Epithelial cell of prostate (primary cell): ENCODE results near the gene FAM89A.

Experiments used
- DNase-seq: peaks from one replicate; pipeline ENCODE4 v3.0.0-alpha.2; 2011; ENCODE audit warnings: low read depth, low spot score
- H3K27ac ChIP-seq: fragments of 450-650 bp; 2 replicates; pipeline ENCODE4 v1.5.1; 2017; ENCODE audit warnings: mild to moderate bottlenecking

The FAM89A gene

DNA sequence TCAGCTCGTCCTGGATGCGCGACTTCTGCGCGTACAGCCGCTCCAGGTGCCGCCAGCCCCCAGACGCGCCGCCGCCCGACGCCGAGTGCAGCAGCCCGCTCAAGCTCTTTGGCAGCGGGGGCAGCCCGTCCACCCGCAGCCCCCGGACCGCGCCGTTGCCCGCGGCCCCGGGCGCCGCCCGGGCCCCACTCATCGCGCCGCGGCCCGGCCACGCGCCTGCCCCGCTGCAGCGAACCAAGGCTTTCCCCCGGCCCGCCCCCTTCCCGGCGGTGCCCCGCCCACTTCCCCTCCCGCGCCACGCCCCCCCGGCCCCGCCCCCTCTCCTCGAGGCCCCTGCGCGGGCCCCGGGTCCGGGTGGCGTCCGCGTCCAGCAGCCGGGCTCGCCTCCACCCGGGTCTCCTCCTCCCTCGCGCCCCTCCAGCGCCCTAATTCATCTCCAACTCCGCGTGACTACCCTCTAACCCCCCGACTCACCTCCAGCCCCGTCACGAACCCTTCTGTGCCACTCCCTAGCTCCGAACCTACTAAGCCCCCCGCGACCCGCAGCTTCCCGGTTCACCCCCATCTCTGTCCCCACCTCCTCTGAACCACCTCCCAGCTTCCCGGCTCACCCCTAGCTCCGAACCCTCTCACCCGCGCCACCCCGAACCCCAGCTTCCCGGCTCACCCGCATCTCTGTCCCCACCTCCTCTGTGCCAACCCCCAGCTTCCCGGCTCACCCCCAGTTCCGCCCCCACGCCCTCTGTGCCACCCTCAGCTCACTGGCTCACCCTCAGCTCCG lies at the start of gene FAM89A:
Gene FAM89A (minus strand): TSS at position 236 of the 781 bp plus-strand sequence. CDS start 43 bp downstream, at position 193.
- no peak for DNase-seq
- no peak within 1 kb of the TSS for H3K27ac ChIP-seq

DNA sequence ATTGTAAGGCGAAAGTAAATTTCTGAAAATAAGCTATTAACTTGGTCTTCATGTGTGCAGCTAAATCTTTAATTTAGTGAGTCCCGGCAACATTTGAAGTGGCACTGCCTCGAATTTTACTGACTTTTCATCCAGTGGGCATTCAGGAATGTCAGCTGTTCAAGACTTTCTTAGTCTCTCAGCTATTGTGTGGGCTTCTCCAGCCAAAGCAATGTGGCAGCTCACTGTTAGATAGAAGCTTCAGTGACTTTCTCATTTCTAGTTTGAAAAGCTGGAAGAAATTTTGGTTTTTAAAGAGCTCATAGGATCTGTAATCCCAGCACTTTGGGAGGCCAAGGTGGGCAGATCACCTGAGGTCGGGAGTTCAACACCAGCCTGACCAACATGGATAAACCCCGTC lies 44.3 kb upstream of the FAM89A start:
- no peak for DNase-seq
- no peak overlapping the region for H3K27ac ChIP-seq

DNA sequence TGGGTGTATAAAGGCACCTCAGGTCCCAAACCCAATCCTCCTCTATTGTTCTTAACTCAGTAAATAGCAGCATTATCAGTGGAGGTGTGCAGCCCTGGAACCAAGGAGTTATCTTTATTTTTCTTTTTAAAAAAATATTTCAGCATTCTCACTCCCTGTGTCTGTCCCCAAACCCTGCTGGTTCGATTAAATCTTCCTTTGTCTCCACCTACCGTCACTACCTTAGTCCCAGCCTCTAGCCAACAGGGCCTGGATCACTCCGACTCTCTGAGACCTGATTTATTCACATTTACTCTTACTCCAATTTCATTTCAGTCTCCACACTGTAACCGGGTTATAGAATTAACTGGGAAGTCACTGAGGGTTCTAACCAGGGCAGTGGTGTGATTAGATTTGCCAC lies 39.1 kb upstream of the FAM89A start:
- no peak overlapping the region for H3K27ac ChIP-seq
- DNase-seq, result no peak

DNA sequence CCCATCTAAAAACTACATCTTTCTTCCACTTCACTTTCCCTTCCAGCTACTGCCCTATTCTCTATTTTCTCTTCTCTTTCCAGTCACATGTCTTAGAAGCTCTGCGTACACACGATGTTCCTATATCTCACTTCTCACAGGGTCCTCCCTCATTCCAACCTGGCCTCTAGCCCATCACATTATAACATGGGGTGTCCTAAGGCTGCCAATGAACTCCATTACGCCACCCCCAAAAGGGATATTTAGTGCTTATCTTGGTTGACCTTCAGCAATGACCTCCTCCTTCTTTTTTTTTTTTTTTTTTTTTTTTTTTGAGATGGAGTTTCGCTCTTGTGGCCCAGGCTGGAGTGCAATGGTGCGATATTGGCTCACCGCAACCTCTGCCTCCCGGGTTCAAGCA lies 38.2 kb upstream of the FAM89A start:
- DNase-seq, result no peak
- H3K27ac ChIP-seq, result no peak overlapping the region

DNA sequence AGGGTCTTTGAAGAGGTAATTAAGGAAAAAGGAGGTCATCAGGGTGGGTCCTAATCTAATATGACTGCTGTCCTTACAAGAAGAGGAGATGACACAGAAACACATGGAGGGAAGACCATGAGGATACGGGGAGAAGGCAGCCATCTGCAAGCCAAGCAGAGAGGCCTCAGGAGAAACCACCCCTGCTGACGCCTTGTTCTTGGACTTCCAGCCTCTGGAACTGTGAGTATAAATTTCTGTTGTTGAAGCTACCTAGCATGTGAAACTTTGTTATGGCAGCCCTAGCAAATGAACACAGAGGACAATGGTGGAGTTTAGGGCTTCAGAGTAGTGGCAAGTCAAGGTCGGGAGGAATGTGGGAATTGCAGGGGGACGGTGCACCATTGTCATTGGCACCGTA lies 36.7 kb upstream of the FAM89A start:
- DNase-seq, result no peak
- H3K27ac ChIP-seq, result no peak overlapping the region

DNA sequence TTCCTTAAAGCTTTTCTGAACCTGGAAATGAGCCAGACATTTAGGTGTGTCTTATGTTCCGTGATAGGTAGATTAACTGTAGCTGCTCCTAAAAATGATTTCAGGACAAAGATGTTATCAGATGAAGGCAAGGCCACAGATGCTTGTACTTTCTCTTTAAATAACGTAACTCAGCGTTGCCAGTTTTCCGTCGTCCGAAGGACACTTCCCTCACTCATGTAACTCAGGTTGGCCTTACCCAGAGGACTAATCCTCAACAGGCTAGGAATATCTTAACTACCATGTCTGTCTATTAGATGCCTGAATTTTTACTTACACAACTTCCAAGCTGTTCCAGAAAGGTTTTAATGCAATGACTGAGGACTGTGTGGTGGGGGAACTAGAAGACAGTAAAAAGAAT lies 35.4 kb upstream of the FAM89A start:
- H3K27ac ChIP-seq, result no peak overlapping the region
- no peak for DNase-seq

DNA sequence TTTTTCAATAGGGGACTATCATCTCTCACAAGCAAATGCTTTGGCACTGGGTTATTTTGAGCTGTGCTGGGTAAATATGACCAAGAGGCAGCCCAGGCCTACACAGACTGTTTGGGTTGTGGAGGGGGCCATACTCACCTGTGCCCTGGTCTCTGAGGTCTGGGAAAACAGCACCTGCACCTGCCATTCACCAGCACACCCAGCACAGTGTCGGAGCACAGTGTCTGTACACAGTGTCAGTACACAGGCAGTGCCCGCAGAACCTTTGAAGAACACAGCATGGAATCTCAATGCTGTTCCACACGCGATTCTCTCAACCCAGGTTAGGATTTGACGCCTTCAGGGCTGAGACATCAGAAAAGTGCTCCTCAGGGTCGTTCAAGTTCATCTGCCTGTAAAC lies 35.0 kb upstream of the FAM89A start:
- H3K27ac ChIP-seq, result no peak overlapping the region
- DNase-seq, result no peak

DNA sequence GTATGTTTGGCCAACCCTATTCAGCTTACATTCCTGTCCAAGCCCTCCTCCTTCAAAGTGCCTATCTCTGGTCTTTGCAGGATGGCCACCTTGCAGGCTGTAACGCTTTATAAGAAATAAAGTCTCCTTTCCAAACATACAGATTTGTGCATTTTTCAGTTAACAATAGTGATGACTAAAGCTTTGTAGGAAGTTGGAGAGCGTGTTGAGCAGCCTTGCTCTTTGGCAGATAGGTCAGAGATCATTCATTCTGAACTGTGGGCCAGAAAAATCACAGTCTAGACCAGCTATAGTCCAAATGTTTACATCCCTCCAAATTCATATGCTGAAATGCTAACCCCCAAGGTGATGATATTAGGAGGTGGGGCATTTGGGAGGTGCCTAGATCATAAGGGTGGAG lies 34.0 kb upstream of the FAM89A start:
- DNase-seq, result no peak
- no peak overlapping the region for H3K27ac ChIP-seq

DNA sequence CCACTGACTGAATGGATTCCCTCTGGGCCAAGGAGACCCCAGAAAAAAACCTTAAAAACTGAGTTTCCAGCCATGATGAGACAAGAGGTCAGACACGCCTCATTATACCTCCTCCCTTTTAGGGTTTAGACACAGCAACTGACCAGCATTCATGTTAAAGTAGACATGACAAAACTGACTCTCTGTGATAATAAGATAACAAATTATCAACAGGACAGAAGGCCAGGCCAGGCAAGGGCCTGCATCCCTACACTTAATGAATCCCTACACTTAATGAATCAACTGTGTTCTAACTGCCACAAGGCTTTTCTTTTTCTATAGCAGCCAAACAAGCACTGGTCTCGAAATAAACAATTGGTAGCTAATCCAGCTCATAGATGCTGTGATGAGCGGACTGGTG lies 33.3 kb upstream of the FAM89A start:
- DNase-seq, result no peak
- H3K27ac ChIP-seq, result no peak overlapping the region

DNA sequence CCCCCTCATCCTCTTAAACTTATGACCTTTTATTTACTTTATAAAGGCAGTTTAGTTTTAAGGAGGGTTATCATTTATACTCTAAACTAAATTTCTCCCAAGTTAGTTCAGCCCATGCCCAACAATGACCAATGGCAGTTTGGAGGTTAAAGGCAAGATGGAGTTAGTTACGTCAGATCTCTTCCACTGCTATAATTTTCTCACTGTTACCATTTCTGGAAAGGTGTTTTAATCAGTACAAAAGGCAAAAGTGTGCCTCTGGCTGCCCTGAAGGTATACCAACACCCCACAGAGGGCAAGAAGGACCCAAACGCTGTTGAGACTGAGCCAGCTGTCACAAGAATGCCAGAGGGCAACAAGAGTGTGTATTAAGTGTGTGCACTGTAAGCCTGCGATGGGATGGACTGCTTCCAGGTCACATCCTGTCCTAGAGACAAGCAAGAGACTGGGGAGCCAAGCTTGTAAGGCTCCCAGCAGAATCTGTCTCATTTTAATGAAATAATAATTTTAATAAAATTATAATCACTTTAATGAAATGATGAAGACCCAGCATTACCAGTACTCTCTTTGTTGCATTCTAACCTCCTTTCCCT lies 32.5 kb upstream of the FAM89A start:
- H3K27ac ChIP-seq, result no peak overlapping the region
- DNase-seq, result no peak

DNA sequence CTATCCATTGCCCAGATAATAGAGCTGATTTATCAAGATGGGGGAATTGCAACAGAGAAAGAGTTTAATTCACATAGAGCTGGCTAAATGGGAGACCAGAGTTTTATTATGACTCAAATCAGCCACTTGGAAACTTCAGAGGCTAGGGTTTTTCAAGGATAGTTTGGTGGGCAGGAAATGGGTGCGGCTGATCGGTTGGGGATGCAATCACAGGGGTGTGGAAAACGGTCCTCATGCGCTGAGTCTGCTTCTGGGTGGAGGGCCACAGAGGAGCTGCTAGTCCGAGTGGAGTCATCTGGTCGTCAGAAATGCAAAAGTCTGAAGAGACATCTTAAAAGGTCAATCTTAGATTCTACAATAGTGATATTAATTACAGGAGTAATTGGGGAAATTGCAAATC lies 32.0 kb upstream of the FAM89A start:
- no peak overlapping the region for H3K27ac ChIP-seq
- no peak for DNase-seq

DNA sequence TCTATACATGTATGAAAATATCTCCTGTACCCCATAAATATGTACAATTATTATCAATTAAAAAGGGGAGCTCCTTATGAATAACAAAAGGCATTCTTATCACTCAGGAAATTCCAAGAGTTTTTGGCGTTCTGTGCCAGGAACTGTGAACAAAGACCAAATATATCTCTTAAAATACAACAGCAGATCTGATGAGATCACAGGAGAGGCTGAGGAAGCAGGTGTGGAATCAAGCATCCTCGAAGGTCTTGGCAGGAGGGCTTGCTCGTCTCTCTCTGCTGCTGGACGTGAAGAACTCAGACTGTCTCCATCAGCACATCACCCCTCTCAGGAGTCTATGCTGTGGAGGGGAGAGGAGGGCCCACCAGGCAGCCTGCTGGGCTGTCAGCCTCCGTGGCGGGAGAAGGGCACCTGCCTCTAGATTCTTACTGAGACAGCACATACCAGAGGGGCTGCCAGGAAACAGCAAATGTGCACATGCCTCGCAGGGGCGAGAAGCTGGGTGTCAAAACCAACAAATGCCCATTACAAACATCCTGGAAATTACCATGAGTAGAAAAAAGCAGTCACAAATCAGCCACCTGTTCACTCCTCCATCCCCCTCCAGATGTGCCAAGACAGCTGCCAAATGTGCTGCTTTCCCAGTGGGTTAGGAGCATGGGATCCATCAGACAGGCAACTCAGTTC lies 30.8 kb upstream of the FAM89A start:
- DNase-seq, result no peak
- H3K27ac ChIP-seq, result no peak overlapping the region

DNA sequence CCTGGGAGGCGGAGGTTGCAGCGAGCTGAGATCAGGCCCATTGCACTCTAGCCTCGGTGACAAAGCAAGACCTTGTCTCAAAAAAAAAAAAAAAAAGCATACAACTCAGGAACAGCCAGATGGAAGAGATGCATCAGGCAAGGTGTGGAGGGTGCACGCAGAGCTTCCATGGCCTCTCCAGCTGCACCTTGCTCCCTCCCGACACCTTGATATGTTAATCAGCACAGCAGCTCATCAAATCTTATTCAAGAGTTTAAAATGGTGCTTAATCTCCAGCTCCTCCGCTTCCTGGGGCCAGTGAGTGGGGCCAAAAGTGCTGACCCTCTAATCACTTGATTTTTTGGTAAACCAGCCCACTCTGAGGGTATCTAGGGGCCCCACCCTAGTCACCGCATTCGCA lies 29.3 kb upstream of the FAM89A start:
- no peak overlapping the region for H3K27ac ChIP-seq
- DNase-seq, result no peak

DNA sequence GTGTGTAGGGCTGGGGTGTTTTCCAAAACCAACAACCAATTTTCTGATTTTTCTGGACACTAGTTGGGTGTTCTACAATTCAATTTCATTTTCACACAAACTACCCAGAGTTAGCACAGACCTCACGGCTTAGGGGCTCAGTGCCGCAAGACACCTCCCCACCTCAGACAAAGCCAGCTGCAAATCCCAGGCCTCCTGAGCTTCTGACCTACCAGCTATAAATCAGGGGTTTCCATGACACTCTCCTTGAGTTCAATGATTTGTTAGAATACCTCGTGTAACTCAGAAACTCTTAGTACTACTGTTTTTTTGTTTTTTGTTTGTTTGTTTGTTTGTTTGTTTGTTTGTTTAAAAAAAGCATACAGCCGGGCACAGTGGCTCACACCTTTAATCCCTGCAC lies 28.7 kb upstream of the FAM89A start:
- H3K27ac ChIP-seq, result no peak overlapping the region
- no peak for DNase-seq

DNA sequence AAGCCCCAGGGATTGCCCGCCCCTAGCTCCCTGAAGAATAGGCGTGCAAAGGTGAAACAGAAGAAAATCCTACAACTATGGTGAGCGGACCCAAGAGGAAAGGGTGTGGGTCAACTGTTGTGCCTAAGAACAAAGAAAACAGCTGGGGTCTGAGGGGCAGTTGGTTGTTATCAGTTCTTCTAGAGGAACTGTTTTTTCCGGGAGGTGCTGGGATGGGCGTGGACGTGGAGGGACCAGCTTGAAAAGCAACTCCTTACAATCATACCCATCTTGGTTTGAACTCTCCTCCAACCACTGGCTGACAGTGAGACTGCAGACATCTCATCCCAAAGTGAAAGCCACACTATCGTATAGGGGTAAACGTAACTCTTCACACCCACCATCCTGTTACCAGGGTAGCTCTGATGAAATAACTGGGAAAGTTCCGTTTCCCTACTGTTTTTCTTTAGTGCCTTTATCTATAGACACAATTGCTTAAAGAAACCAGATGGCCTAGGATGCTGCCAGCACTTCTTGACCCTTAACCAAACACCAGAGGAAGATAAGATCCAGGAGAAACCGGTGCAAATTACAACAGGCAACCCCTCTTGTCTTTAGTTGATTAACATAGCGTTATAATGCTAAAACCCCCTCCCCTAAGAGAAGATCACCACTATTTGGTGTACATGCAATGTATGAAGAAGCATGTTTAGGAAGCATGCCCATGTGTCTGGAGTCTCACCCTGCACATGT lies 25.6 kb upstream of the FAM89A start:
- no peak for DNase-seq
- H3K27ac ChIP-seq, result no peak overlapping the region

DNA sequence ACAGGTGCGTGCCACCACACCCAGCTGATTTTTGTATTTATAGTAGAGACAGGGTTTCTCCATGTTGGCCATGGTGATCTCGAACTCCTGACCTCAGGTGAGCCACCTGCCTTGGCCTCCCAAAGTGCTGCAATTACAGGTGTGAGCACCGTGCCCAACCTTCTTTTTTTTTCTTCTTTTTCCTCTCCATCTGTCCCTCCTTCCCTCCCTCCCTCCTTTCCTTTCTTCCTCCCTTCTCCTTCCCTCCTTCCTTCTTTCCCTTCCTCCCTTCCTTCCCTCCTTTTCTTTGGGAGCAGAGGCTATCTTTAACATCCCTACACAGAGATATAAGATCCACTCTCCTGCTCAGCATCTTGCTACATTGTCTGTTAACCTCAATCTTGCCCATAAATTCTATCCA lies 24.4 kb upstream of the FAM89A start:
- no peak for DNase-seq

DNA sequence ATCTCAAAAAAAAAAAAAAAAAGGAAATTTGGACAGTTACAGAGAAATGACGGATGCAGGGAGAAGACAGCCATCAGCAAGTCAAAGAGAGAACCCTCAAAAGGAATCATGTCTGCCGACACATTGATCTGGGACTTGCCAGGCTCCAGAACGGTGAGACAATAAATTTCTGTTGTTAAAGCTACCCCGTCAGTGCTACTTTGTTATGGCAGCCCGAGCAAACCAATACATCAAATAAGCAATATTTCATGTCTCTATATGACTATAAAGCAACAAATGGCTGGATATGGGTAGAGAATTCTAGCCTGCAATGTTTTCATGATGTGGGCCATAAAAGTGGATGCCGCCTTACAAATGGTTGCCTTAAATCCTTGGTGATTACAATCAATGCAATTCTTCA lies 23.3 kb upstream of the FAM89A start:
- no peak for DNase-seq

More for the DNA sequence above, 24.4 kb upstream of the FAM89A start:
- H3K27ac ChIP-seq, result no peak overlapping the region

DNA sequence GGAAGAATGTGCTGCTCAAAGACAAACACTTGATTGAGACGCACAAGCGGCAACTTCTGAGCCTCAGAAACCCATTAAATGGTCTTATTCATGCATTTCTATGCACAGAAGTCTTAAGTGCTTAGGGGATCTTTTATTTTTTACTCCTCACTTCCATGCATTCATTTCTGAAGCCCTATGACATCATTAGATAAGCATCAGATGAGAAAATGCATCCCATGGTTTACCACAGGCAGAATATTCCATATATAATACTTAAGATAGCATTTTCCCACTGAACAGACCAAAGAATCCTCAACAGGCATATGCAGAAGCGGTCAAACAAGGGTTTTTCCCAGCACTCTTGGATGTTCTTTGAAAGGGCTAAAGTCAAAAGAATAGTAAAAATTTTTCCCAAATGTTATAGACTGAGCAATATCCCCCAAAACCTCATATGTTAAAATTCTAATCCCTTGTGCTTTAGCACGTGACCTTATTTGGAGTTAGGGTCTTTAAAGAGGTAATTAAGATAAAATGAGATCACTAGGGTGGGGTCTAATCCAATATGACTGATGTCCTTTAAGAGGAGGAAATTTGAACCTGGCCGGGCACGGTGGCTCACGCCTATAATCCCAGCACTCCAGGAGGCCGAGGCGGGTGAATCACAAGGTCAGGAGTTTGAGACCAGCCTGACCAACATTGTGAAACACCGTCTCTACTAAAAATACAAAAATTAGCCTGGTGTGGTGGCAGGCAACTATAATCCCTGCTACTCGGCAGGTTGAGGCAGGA lies 22.6 kb upstream of the FAM89A start:
- H3K27ac ChIP-seq, result no peak overlapping the region
- DNase-seq, result no peak

More for the DNA sequence above, 23.3 kb upstream of the FAM89A start:
- H3K27ac ChIP-seq, result no peak overlapping the region

DNA sequence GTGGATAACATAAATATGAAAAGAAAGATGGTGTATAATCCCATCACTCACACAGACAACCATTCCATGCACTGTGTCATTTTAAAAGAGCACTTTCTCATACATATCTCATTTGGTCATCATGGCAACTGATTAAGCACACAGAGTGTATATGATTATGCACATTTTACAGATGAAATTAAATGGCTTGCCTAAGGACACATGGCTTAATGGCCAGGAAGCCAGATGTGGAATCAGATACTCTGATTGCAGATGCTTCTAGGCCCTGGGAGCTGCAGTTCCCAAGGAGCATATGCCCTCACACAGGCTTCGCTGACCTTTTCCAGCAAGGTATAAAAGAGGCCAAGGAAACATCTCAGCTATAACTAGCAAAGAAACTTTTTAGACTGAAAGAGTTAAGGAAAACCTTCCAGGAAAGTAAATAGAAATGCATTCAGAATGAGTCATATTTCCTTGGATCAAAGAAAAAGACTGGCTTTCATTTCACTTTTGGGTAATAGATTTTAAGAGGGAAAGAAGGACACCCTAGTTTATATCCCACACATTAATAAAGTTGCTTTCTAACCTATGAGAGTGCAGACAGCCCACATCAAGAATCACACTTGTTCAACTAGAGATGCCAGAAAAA lies 19.6 kb upstream of the FAM89A start:
- no peak for DNase-seq
- H3K27ac ChIP-seq, result no peak overlapping the region
